K562 (cell line): ENCODE measurements around the gene TACR1. TPM values are rescaled to one million over a fixed set of nuclear protein-coding genes. Genes with fewer than 3 reads are reported as not detected.

ENCODE experiments used
- ATAC-seq: fragments of 200-7000 bp; cut with Tn5 transposase; 3 replicates; pipeline ENCODE4 v1.9.1; 2020; ENCODE audit warnings: moderate library complexity
- BruUV-seq: library from RNA; stranded (reverse); fragments of 400-500 nt; replicated peaks from 2 replicates; lab custom pipeline; 2021; lab: Mats Ljungman, UMichigan
- CTCF ChIA-PET: fragments of 300-600 bp; formaldehyde crosslinking; extraction: SDS; loops from one replicate; lab custom pipeline; 2021; ENCODE audit warnings: low intra/inter-chr PET ratio; lab: Yijun Ruan, JAX
- POLR2A ChIA-PET: fragments of 300-600, 350-650 bp; sonication (Branson Sonifier 250); formaldehyde crosslinking; extraction: SDS; loops from one replicate; lab custom pipeline; 2021; ENCODE audit warnings: antibody characterized with exemption, inconsistent platforms; lab: Yijun Ruan, JAX
- DNase-seq, 4 experiments: peaks; one replicate each; pipeline versions ENCODE4 v3.0.0 to v3.0.0-alpha.2; 2011 to 2018; ENCODE audit warnings: low spot score in 3 of 4, mixed read lengths in 3 of 4; ENCODE audit errors: extremely low read depth in 1 of 4
- FAIRE-seq: peaks from 2 replicates; lab custom pipeline; 2011; peaks lifted over from hg19 to GRCh38; lab: Jason Lieb, UNC
- H2AFZ ChIP-seq: 2 replicates; pipeline ENCODE4 v1.6.0; 2011; ENCODE audit warnings: low read depth, low read length, control low read depth, inconsistent platforms
- H3K27ac ChIP-seq: fragments of 200-600 bp; 3 replicates; pipeline ENCODE4 v1.8.0; 2011; ENCODE audit warnings: low read depth, mild to moderate bottlenecking, control low read depth, inconsistent platforms, low read length, moderate library complexity, mixed read lengths; ENCODE audit errors: extremely low read depth
- H3K27me3 ChIP-seq, 2 experiments: fragments of 300-600 bp in 1 of 2; 2 replicates in 1 of 2; 3 replicates in 1 of 2; pipeline versions ENCODE4 v1.6.0 to v1.8.0; 2011; ENCODE audit warnings: inconsistent platforms in 2 of 2, low read length in 2 of 2, mild to moderate bottlenecking in 1 of 2, mixed read lengths in 1 of 2, moderate library complexity in 1 of 2; ENCODE audit not compliant: control insufficient read depth in 2 of 2, insufficient read depth in 2 of 2
- H3K36me3 ChIP-seq: fragments of 300-600 bp; 3 replicates; pipeline ENCODE4 v1.8.0; 2011; ENCODE audit warnings: mild to moderate bottlenecking, low read length, inconsistent platforms; ENCODE audit not compliant: control insufficient read depth, insufficient read depth
- H3K4me1 ChIP-seq, 2 experiments: fragments of 200-600 bp in 1 of 2; replicated peaks in 1 of 2; 2 replicates in 1 of 2; 3 replicates in 1 of 2; pipeline versions ENCODE4 v1.5.1 to v1.8.0; 2011; ENCODE audit warnings: inconsistent platforms in 2 of 2, low read length in 2 of 2, mild to moderate bottlenecking in 1 of 2, mixed read lengths in 1 of 2, moderate library complexity in 1 of 2; ENCODE audit not compliant: control insufficient read depth in 2 of 2, insufficient read depth in 2 of 2
- H3K4me2 ChIP-seq: 2 replicates; pipeline ENCODE4 v1.6.1; 2011; ENCODE audit warnings: low read length, control low read depth, inconsistent platforms, mixed read lengths; ENCODE audit not compliant: insufficient read depth
- H3K4me3 ChIP-seq: fragments of 200-600 bp; sonication (generic), shearing (Covaris generic); 2 replicates; pipeline ENCODE4 v1.5.1; 2016; ENCODE audit warnings: control low read depth, inconsistent platforms
- H3K79me2 ChIP-seq: fragments of 200-600 bp; 3 replicates; pipeline ENCODE4 v1.8.0; 2011; ENCODE audit warnings: low read length, inconsistent platforms; ENCODE audit not compliant: control insufficient read depth, insufficient read depth
- H3K9ac ChIP-seq, 2 experiments: 2 replicates each; pipeline versions ENCODE4 v1.6.0 to v1.6.1; 2011; ENCODE audit warnings: low read depth in 2 of 2, low read length in 2 of 2, control low read depth in 1 of 2, inconsistent platforms in 1 of 2, mild to moderate bottlenecking in 1 of 2, mixed read lengths in 1 of 2; ENCODE audit not compliant: insufficient read depth in 1 of 2
- H3K9me1 ChIP-seq: one replicate; pipeline ENCODE4 v1.6.0; 2011; ENCODE audit warnings: inconsistent platforms, mild to moderate bottlenecking, low read length, moderate library complexity; ENCODE audit not compliant: control insufficient read depth, insufficient read depth
- H3K9me3 ChIP-seq: replicated peaks from 2 replicates; pipeline ENCODE4 v1.5.1; 2011; ENCODE audit warnings: low read depth, low read length, inconsistent platforms; ENCODE audit not compliant: control insufficient read depth, insufficient read depth
- H4K20me1 ChIP-seq: replicated peaks from 2 replicates; pipeline ENCODE4 v1.6.1; 2011; ENCODE audit warnings: low read length, inconsistent platforms, mixed read lengths; ENCODE audit not compliant: control insufficient read depth, insufficient read depth
- BDP1 ChIP-seq: IDR thresholded peaks from 3 replicates; pipeline ENCODE4 v1.6.1; 2011; ENCODE audit not compliant: insufficient read length, insufficient read depth
- HCFC1 ChIP-seq: IDR thresholded peaks from 2 replicates; pipeline ENCODE4 v1.6.1; 2012; ENCODE audit warnings: low read depth, low read length, improper control_type of control experiment
- RFX7 ChIP-seq: fragments of 250-450 bp; sonication (Bioruptor Pico); IDR thresholded peaks from 2 replicates; pipeline ENCODE4 v1.5.1; 2021; ENCODE audit warnings: mild to moderate bottlenecking
- SIX5 ChIP-seq, 2 experiments: IDR thresholded peaks; 2 replicates each; pipeline ENCODE4 v1.6.1; 2011; ENCODE audit warnings: low read length in 2 of 2, borderline replicate concordance in 1 of 2, low read depth in 1 of 2, mild to moderate bottlenecking in 1 of 2, moderate library complexity in 1 of 2; ENCODE audit not compliant: insufficient read depth in 1 of 2
- WGBS: fragments of 100-300 bp; shearing (Covaris generic); methylation state at CpG from one replicate; pipeline ENCODE4 v1.1.6; 2016; ENCODE audit warnings: low coverage, mixed read lengths; ENCODE audit not compliant: insufficient coverage; ENCODE audit errors: missing lambda C conversion rate; 5-methylcytosine and 5-hydroxymethylcytosine counted together
- in situ Hi-C: fragments of 300-500 bp; cut with MboI; formaldehyde crosslinking; loops from 4 replicates; pipeline ENCODE4 v1.15.0; 2018; ENCODE audit warnings: inconsistent platforms, mixed read lengths
- intact Hi-C: fragments of 100-400 bp; cut with micrococcal nuclease; formaldehyde crosslinking; loops from 2 replicates; pipeline ENCODE4 v1.14.2; 2022
- polyA plus RNA-seq, 8 experiments: library from polyadenylated mRNA; depleted of rRNA in 4 of 8; stranded (reverse) in 5 of 8; unstranded in 3 of 8; fragments of >200 nt; fragmentation: Nextera tagmentation in 2 of 8; fragmentation: Illumina TruSeq in 1 of 8; extraction: Ambion mirVana in 2 of 8; extraction: Trizol in 1 of 8; gene quantifications; 2 replicates each; pipeline versions ENCODE4 v1.2.1 to v1.2.3, GENCODE V29; 2011 to 2014; ENCODE audit warnings: inconsistent platforms in 1 of 8, missing spikeins in 1 of 8
- total RNA-seq, 7 experiments: library from RNA; depleted of rRNA in 6 of 7; stranded (reverse); fragments of >200 nt in 6 of 7; fragmentation: Illumina TruSeq in 2 of 7; extraction: Trizol in 2 of 7; gene quantifications; 2 replicates each; pipeline versions ENCODE4 v1.2.1 to v1.2.3, GENCODE V29; 2011 to 2021; ENCODE audit warnings: low replicate concordance in 1 of 7
- TF ChIP-seq, protein P1 (sequence below): fragments of 450-650 bp; IDR thresholded peaks from 2 replicates; pipeline ENCODE4 v1.6.1; 2016; ENCODE audit warnings: low read depth
- TF ChIP-seq, protein P2 (sequence below): sonication (generic); formaldehyde crosslinking; IDR thresholded peaks from 2 replicates; pipeline ENCODE4 v1.5.0; 2020; ENCODE audit warnings: missing genetic modification reagents

Gene TACR1
- total and polyA plus RNA-seq, 9 of the 15 experiments (the other 6 are each of a cell fraction or from before 2014, with no cell fraction given): not detected

DNA sequence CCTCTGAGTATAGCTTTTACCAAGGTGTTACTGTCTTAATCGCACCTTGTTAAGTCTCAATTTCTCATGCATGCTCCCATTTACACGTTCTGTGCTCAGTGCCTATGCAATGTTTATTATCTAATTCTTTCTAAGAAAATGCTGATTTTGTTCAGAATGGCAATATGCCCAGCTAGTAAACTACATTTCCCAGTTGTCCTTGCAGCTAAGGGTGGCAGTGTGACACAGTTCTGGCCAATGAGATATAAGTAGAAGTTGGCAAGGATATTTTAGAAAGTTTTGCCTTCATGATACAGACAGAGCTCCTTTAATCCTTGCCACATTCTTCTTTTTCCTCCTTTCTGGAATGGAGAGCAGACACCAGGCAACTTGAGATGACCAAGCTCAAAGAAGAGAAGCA lies 195.5 kb downstream of the TACR1 start:
- intact Hi-C loops: no loop called here
- no peak for FAIRE-seq
- CTCF ChIA-PET: no interaction called here

More for the DNA sequence above, 195.5 kb downstream of the TACR1 start:
- H3K4me3 ChIP-seq: no peak overlapping the region
- 0% methylated on average over 2 of the region's 2 CpGs for WGBS
- H2AFZ ChIP-seq: no peak overlapping the region
- POLR2A ChIA-PET: interaction anchor here (0.5 kb wide), 1 partner anchor 1656 kb away, joined by 3 read pairs; no protein-coding TSS in a partner anchor
- H3K9me1 ChIP-seq: no peaks in the 10 kb centered on the region
- BruUV-seq: no TSS peak
- peak; percentile 62 for TF ChIP-seq HCFC1
- TF ChIP-seq, protein P1, sequence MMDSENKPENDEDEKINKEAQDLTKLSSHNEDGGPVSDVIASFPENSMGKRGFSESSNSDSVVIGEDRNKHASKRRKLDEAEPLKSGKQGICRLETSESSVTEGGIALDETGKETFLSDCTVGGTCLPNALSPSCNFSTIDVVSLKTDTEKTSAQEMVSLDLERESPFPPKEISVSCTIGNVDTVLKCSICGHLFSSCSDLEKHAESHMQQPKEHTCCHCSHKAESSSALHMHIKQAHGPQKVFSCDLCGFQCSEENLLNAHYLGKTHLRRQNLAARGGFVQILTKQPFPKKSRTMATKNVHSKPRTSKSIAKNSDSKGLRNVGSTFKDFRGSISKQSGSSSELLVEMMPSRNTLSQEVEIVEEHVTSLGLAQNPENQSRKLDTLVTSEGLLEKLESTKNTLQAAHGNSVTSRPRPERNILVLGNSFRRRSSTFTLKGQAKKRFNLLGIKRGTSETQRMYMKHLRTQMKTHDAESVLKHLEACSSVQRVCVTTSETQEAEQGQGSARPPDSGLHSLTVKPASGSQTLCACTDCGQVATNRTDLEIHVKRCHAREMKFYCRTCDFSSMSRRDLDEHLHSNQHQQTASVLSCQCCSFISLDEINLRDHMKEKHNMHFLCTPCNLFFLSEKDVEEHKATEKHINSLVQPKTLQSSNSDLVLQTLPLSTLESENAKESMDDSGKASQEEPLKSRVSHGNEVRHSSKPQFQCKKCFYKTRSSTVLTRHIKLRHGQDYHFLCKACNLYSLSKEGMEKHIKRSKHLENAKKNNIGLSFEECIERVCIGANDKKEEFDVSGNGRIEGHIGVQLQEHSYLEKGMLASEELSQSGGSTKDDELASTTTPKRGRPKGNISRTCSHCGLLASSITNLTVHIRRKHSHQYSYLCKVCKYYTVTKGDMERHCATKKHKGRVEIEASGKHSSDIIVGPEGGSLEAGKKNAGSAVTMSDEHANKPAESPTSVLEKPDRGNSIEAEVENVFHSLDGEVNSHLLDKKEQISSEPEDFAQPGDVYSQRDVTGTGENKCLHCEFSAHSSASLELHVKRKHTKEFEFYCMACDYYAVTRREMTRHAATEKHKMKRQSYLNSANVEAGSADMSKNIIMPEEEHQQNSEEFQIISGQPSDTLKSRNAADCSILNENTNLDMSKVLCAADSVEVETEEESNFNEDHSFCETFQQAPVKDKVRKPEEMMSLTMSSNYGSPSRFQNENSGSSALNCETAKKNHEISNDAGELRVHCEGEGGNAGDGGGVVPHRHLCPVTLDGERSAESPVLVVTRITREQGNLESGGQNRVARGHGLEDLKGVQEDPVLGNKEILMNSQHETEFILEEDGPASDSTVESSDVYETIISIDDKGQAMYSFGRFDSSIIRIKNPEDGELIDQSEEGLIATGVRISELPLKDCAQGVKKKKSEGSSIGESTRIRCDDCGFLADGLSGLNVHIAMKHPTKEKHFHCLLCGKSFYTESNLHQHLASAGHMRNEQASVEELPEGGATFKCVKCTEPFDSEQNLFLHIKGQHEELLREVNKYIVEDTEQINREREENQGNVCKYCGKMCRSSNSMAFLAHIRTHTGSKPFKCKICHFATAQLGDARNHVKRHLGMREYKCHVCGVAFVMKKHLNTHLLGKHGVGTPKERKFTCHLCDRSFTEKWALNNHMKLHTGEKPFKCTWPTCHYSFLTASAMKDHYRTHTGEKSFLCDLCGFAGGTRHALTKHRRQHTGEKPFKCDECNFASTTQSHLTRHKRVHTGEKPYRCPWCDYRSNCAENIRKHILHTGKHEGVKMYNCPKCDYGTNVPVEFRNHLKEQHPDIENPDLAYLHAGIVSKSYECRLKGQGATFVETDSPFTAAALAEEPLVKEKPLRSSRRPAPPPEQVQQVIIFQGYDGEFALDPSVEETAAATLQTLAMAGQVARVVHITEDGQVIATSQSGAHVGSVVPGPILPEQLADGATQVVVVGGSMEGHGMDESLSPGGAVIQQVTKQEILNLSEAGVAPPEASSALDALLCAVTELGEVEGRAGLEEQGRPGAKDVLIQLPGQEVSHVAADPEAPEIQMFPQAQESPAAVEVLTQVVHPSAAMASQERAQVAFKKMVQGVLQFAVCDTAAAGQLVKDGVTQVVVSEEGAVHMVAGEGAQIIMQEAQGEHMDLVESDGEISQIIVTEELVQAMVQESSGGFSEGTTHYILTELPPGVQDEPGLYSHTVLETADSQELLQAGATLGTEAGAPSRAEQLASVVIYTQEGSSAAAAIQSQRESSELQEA: peak; percentile 72; the same call in 1 of the 2 replicates
- no peak for TF ChIP-seq RFX7 (CRISPR knock-in tag)
- TF ChIP-seq, protein P2, sequence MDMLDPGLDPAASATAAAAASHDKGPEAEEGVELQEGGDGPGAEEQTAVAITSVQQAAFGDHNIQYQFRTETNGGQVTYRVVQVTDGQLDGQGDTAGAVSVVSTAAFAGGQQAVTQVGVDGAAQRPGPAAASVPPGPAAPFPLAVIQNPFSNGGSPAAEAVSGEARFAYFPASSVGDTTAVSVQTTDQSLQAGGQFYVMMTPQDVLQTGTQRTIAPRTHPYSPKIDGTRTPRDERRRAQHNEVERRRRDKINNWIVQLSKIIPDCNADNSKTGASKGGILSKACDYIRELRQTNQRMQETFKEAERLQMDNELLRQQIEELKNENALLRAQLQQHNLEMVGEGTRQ: 0 out of 2 replicates have a peak, but pooled peaks have one; percentile 21
- TF ChIP-seq SIX5 (IDR thresholded peaks at IDR 0.05; ENCODE audit: borderline replicate concordance in 1 of 2, insufficient read depth in 1 of 2, low read depth in 1 of 2, low read length in 2 of 2): 0 out of 4 replicates have a peak, but pooled peaks of 1 of the 2 experiments have one; percentile 14
- no peak for TF ChIP-seq BDP1
- ATAC-seq (no peak), DNase-seq (no peak)
- H3K9ac ChIP-seq: no peak overlapping the region
- H3K36me3 ChIP-seq: no peaks in the 10 kb centered on the region
- H3K27ac ChIP-seq: no peak overlapping the region
- no peaks in the 10 kb centered on the region for H3K9me3 ChIP-seq
- H4K20me1 ChIP-seq: no peaks in the 10 kb centered on the region
- H3K4me1 ChIP-seq: no peaks in the 10 kb centered on the region
- H3K27me3 ChIP-seq: no peaks in the 10 kb centered on the region
- in situ Hi-C loops: no loop called here
- H3K4me2 ChIP-seq: no peak overlapping the region
- no peaks in the 10 kb centered on the region for H3K79me2 ChIP-seq
